Trophoblast cell (in vitro differentiated cells and primary cell): ENCODE measurements around the gene MARK2.

Experiments
- DNase-seq, 2 donors: peaks; one replicate each; pipeline ENCODE4 v3.0.0-alpha.2; 2016
- H2AFZ ChIP-seq: 2 replicates; pipeline ENCODE4 v1.6.1; 2013; ENCODE audit warnings: low read length, moderate library complexity, mild to moderate bottlenecking; ENCODE audit not compliant: insufficient read depth, poor library complexity
- H2AK5ac ChIP-seq: 2 replicates; pipeline ENCODE4 v1.6.1; 2013; ENCODE audit warnings: mild to moderate bottlenecking, low read length
- H2BK120ac ChIP-seq: 2 replicates; pipeline ENCODE4 v1.6.1; 2013; ENCODE audit warnings: low read length, mild to moderate bottlenecking, moderate library complexity; ENCODE audit not compliant: insufficient read depth, poor library complexity
- H2BK12ac ChIP-seq: 2 replicates; pipeline ENCODE4 v1.6.1; 2013; ENCODE audit warnings: mild to moderate bottlenecking, low read length, moderate library complexity
- H2BK5ac ChIP-seq: 2 replicates; pipeline ENCODE4 v1.6.1; 2013; ENCODE audit warnings: low read length, low read depth, moderate library complexity, mild to moderate bottlenecking; ENCODE audit not compliant: poor library complexity
- H3K14ac ChIP-seq: 2 replicates; pipeline ENCODE4 v1.6.1; 2013; ENCODE audit warnings: mild to moderate bottlenecking, low read length
- H3K18ac ChIP-seq: 2 replicates; pipeline ENCODE4 v1.6.1; 2013; ENCODE audit warnings: mild to moderate bottlenecking, low read length
- H3K23ac ChIP-seq: 2 replicates; pipeline ENCODE4 v1.6.1; 2013; ENCODE audit warnings: low read length
- H3K27ac ChIP-seq: 2 replicates; pipeline ENCODE4 v1.5.1; 2013; ENCODE audit warnings: low read depth, mild to moderate bottlenecking, inconsistent platforms, low read length, moderate library complexity
- H3K27me3 ChIP-seq: 2 replicates; pipeline ENCODE4 v1.6.1; 2013; ENCODE audit warnings: inconsistent platforms, mild to moderate bottlenecking, low read length, moderate library complexity; ENCODE audit not compliant: insufficient read depth
- H3K36me3 ChIP-seq, 2 experiments: 1 replicate in 1 of 2; 2 replicates in 1 of 2; pipeline ENCODE4 v1.6.1; 2013; ENCODE audit warnings: low read length in 2 of 2, mild to moderate bottlenecking in 2 of 2, moderate library complexity in 1 of 2; ENCODE audit not compliant: insufficient read depth in 2 of 2, control insufficient read depth in 1 of 2
- H3K4ac ChIP-seq: 2 replicates; pipeline ENCODE4 v1.6.1; 2013; ENCODE audit warnings: low read depth, mild to moderate bottlenecking, low read length, moderate library complexity
- H3K4me1 ChIP-seq, 2 experiments: 1 replicate in 1 of 2; 2 replicates in 1 of 2; pipeline ENCODE4 v1.6.1; 2013; ENCODE audit warnings: low read length in 2 of 2, mild to moderate bottlenecking in 2 of 2, moderate library complexity in 1 of 2; ENCODE audit not compliant: insufficient read depth in 2 of 2, control insufficient read depth in 1 of 2
- H3K4me2 ChIP-seq: 2 replicates; pipeline ENCODE4 v1.6.1; 2013; ENCODE audit warnings: inconsistent platforms, mild to moderate bottlenecking, low read length, moderate library complexity
- H3K4me3 ChIP-seq: 2 replicates; pipeline ENCODE4 v1.5.1; 2013; ENCODE audit warnings: mild to moderate bottlenecking, low read depth, low read length, inconsistent platforms
- H3K79me1 ChIP-seq: one replicate; pipeline ENCODE4 v1.6.1; 2013; ENCODE audit warnings: low read length
- H3K79me2 ChIP-seq: 2 replicates; pipeline ENCODE4 v1.6.1; 2013; ENCODE audit warnings: low read length, mild to moderate bottlenecking; ENCODE audit not compliant: control insufficient read depth, insufficient read depth, poor library complexity
- H3K9ac ChIP-seq: 2 replicates; pipeline ENCODE4 v1.6.1; 2013; ENCODE audit warnings: mild to moderate bottlenecking, low read length
- H3K9me3 ChIP-seq: 2 replicates; pipeline ENCODE4 v1.6.1; 2013; ENCODE audit warnings: low read depth, mild to moderate bottlenecking, control low read depth, inconsistent platforms, low read length; ENCODE audit not compliant: insufficient read depth
- H4K12ac ChIP-seq: 2 replicates; pipeline ENCODE4 v1.6.1; 2013; ENCODE audit warnings: low read depth, mild to moderate bottlenecking, low read length, moderate library complexity
- H4K8ac ChIP-seq: 2 replicates; pipeline ENCODE4 v1.6.1; 2013; ENCODE audit warnings: low read depth, mild to moderate bottlenecking, low read length, moderate library complexity
- H4K91ac ChIP-seq: one replicate; pipeline ENCODE4 v1.6.1; 2013; ENCODE audit warnings: low read depth, mild to moderate bottlenecking, low read length, moderate library complexity
- WGBS: extraction: QIAGEN DNeasy Blood & Tissue Kit; methylation state at CpG from one replicate; pipeline ENCODE4 v1.1.7; 2013; ENCODE audit warnings: missing lambda C conversion rate; ENCODE audit not compliant: insufficient read length, insufficient coverage; ENCODE audit errors: extremely low coverage; 5-methylcytosine and 5-hydroxymethylcytosine counted together

Gene MARK2

DNA sequence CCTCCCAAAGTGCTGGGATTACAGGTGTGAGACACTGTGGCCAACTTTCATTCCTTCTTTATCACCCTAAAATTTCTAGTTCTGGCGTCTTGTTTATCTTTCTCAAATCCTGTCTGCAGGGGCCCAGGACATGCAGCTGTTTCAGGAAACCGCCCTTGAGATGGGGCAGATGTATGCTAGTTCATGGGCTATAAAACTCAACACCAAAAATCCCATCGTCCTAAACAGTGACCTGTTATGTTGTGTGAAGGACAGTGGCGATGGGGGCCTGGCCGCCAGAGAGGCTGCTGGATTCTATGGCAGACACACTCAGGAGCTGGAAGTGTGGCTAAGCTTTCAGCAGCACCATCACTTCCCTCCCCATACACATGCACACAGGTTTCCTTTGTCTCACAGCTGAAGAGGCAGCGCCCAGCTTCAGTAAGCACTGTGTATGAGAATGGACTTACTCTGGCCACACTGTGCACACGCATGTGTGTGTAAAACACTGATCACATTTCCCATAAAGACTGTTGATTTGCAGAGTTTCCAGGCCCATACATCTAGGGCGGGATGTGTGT, 36.7 kb downstream of the MARK2 start:
- no peak for DNase-seq
- Histone ChIP-seq H3K4me2 (no peak overlapping the region), H3K4me1 (peaks cover 30 to 31% of the 10 kb centered on the region in 2 experiments), H3K79me1 (no peaks in the 10 kb centered on the region), H3K18ac (peak overlapping the region; percentile 25), H3K27me3 (no peaks in the 10 kb centered on the region), H2BK5ac (no peak overlapping the region), H3K14ac (no peak overlapping the region), H3K4ac (peak overlapping the region; percentile 34), H3K23ac (no peak overlapping the region), H4K8ac (no peak overlapping the region), H3K79me2 (peaks cover 18% of the 10 kb centered on the region), H2BK12ac (no peak overlapping the region), H3K9ac (no peak overlapping the region), H3K36me3 (peaks cover 5 to 6% of the 10 kb centered on the region in 2 experiments), H4K91ac (no peak overlapping the region), H3K27ac (no peak overlapping the region), H2AFZ (no peak overlapping the region), H3K4me3 (no peak overlapping the region), H2BK120ac (no peak overlapping the region), H3K9me3 (no peaks in the 10 kb centered on the region), H4K12ac (no peak overlapping the region), H2AK5ac (no peak overlapping the region)
- WGBS = no CpG with 5 or more reads among the region's 8 CpGs

DNA sequence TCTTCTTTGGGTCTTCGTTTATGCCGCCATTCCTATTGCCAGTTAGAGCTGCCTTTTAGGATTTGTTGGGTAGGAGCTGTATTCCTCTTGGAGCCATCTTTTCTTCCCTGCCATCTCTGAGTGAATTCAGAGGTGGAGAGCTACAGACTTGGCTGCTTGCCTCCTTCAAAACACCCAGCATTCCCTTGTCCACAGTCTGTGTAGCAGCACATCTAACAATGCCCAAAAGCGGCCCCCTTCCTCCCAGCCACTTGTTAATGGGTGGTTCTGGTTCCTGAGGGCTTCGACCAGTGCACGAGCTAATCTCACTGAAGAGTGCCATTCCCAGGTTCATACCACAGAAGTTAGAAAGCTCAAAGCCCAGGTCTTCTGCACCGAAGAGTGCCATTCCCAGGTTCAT, 37.7 kb downstream of the MARK2 start:
- H3K4me2 ChIP-seq = no peak overlapping the region
- WGBS = no CpG with 5 or more reads among the region's 6 CpGs
- H4K12ac ChIP-seq = no peak overlapping the region
- no peak overlapping the region for H3K27ac ChIP-seq
- peaks cover 5 to 8% of the 10 kb centered on the region in 2 experiments for H3K36me3 ChIP-seq
- H3K4me3 ChIP-seq = no peak overlapping the region
- H2AK5ac ChIP-seq = no peak overlapping the region
- DNase-seq = peak in 1 of 2 donors; percentile 10
- no peak overlapping the region for H4K91ac ChIP-seq
- no peak overlapping the region for H2BK12ac ChIP-seq
- no peak overlapping the region for H3K18ac ChIP-seq
- H2BK5ac ChIP-seq = no peak overlapping the region
- H3K79me2 ChIP-seq = peaks cover 20% of the 10 kb centered on the region
- no peak overlapping the region for H4K8ac ChIP-seq
- peaks cover 30 to 31% of the 10 kb centered on the region in 2 experiments for H3K4me1 ChIP-seq
- no peak overlapping the region for H3K9ac ChIP-seq
- no peak overlapping the region for H3K14ac ChIP-seq
- H3K27me3 ChIP-seq = no peaks in the 10 kb centered on the region
- H2AFZ ChIP-seq = no peak overlapping the region
- no peak overlapping the region for H2BK120ac ChIP-seq
- no peaks in the 10 kb centered on the region for H3K9me3 ChIP-seq
- no peak overlapping the region for H3K23ac ChIP-seq
- H3K4ac ChIP-seq = peak overlapping the region; percentile 9
- H3K79me1 ChIP-seq = no peaks in the 10 kb centered on the region

DNA sequence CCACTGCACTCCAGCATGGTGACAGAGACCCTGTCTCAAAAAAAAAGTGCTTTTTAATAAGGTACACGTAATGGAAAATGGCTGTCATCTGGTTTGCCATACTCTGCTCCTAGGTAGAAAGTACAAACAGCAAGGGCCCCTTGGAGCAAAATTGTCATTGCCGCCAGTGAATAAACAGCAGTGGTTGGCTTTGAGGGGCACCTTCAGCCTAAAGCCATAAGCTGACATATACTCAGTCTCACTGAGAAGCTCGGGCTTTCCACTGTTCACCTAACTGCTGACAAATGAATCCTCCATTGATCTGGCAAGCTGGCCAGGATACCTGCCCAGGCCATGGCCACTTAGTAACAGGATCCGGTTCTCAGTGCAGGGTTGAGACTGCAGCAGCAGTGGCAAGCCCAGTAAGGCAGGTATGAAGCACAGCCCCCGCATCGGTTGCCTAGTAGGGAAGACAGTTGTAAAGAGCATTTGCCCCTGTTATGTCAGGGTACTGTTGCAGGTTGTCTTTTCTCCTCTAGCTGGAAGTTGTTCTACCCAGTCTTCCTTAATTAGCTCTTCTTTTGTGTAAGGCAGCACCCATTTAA, 38.8 kb downstream of the MARK2 start:
- Histone ChIP-seq H4K91ac (no peak overlapping the region), H4K8ac (no peak overlapping the region), H3K14ac (no peak overlapping the region), H3K9ac (no peak overlapping the region), H3K4me3 (no peak overlapping the region), H2BK5ac (no peak overlapping the region), H3K79me1 (no peaks in the 10 kb centered on the region), H2AFZ (no peak overlapping the region), H3K27ac (no peak overlapping the region), H3K36me3 (peaks cover 5 to 8% of the 10 kb centered on the region in 2 experiments), H3K23ac (no peak overlapping the region), H2AK5ac (no peak overlapping the region), H2BK120ac (no peak overlapping the region), H3K4me2 (no peak overlapping the region), H3K79me2 (peaks cover 20% of the 10 kb centered on the region), H2BK12ac (no peak overlapping the region), H3K18ac (no peak overlapping the region), H4K12ac (no peak overlapping the region), H3K9me3 (no peaks in the 10 kb centered on the region), H3K4ac (peak overlapping the region; percentile 75), H3K4me1 (peaks cover 24 to 25% of the 10 kb centered on the region in 2 experiments), H3K27me3 (no peaks in the 10 kb centered on the region)
- WGBS = no CpG with 5 or more reads among the region's 6 CpGs
- no peak for DNase-seq

DNA sequence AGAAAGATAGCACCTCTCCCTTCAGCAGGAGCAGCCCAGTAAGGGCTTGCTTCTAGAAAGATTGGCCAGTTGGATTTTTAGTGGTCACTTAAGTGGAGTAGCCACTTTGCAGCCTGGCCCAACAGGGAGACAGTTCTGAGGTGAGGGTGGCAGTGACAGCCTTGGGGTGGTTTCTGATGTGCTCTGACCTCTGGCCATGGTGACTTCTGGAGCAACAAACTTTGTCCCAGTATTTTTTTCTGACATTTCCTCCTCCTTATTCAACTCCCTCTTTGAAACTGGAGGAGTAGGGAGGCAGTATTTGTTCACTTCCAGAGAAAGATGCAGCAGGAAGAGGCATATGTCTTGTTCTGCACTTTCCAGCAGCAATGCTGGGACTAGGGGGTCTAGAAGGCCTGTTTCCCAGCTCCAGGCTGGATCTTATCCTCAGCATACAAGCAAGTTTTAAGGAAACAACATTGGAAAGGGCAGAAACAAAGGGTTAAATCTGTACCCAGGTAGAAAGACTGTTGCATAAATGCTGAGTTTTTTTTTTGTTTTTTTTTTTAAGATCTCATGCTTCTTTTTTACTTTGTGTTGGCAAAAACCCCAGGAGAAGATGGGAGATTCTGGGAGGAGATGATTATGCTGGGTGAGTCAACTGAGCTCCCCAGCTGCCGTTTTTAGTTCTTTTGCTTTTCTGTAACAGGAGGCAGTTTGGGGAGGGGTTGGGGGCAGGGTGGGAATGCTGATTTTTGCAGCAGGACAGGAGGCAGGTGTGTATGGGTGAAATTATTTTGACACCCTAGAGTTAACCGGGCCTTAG, 40.9 kb downstream of the MARK2 start:
- H4K8ac ChIP-seq = no peak overlapping the region
- no peak for DNase-seq
- no peak overlapping the region for H4K12ac ChIP-seq
- H2AK5ac ChIP-seq = no peak overlapping the region
- peaks cover 5% of the 10 kb centered on the region in 2 experiments for H3K36me3 ChIP-seq
- H3K9me3 ChIP-seq = no peaks in the 10 kb centered on the region
- no peak overlapping the region for H3K4me3 ChIP-seq
- H2BK120ac ChIP-seq = no peak overlapping the region
- no peak overlapping the region for H3K14ac ChIP-seq
- H3K4me1 ChIP-seq = peaks cover 13 to 16% of the 10 kb centered on the region in 2 experiments
- no peak overlapping the region for H3K18ac ChIP-seq
- no CpG with 5 or more reads among the region's 2 CpGs for WGBS
- no peak overlapping the region for H3K23ac ChIP-seq
- no peak overlapping the region for H2BK5ac ChIP-seq
- H4K91ac ChIP-seq = no peak overlapping the region
- no peak overlapping the region for H2AFZ ChIP-seq
- H2BK12ac ChIP-seq = no peak overlapping the region
- peaks cover 15% of the 10 kb centered on the region for H3K79me2 ChIP-seq
- H3K4me2 ChIP-seq = no peak overlapping the region
- H3K79me1 ChIP-seq = no peaks in the 10 kb centered on the region
- H3K27ac ChIP-seq = no peak overlapping the region
- H3K27me3 ChIP-seq = no peaks in the 10 kb centered on the region
- peak overlapping the region; percentile 37 for H3K4ac ChIP-seq
- H3K9ac ChIP-seq = no peak overlapping the region
